AG09309 (cell line): ENCODE measurements around the gene ZNF138.

Experiments
- DNase-seq: peaks from one replicate; pipeline ENCODE4 v3.0.0-alpha.2; 2010; ENCODE audit warnings: low read depth
- H3K4me3 ChIP-seq: 2 replicates; pipeline ENCODE4 v1.5.1; 2011; ENCODE audit warnings: mild to moderate bottlenecking, low read depth, low read length, moderate library complexity; ENCODE audit not compliant: control insufficient read depth
- TF ChIP-seq, protein P1 (sequence below): IDR thresholded peaks from 2 replicates; pipeline ENCODE4 v1.5.1; 2011; ENCODE audit warnings: mild to moderate bottlenecking, low read depth, low read length, inconsistent platforms; ENCODE audit not compliant: insufficient read depth, control insufficient read depth; ENCODE audit errors: missing control alignments

Gene ZNF138

DNA sequence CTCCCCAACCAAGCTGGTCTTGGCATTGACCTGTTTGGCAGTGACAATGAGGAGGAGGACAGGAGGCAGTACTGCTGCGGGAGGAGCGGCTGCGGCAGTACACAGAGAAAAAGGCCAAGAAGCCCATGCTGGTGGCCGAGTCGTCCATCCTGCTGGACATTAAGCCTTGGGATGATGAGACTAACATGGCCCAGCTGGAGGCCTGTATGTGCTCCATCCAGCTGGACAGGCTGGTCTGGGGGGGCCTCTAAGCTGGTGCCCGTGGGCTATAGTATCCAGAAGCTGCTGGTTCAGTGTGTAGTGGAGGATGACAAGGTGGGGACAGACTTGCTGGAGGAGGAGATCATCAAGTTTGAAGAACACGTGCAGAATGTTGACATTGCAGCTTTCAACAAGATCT lies 69.7 kb downstream of the ZNF138 start:
- TF ChIP-seq, protein P1, sequence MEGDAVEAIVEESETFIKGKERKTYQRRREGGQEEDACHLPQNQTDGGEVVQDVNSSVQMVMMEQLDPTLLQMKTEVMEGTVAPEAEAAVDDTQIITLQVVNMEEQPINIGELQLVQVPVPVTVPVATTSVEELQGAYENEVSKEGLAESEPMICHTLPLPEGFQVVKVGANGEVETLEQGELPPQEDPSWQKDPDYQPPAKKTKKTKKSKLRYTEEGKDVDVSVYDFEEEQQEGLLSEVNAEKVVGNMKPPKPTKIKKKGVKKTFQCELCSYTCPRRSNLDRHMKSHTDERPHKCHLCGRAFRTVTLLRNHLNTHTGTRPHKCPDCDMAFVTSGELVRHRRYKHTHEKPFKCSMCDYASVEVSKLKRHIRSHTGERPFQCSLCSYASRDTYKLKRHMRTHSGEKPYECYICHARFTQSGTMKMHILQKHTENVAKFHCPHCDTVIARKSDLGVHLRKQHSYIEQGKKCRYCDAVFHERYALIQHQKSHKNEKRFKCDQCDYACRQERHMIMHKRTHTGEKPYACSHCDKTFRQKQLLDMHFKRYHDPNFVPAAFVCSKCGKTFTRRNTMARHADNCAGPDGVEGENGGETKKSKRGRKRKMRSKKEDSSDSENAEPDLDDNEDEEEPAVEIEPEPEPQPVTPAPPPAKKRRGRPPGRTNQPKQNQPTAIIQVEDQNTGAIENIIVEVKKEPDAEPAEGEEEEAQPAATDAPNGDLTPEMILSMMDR, result no peak
- DNase-seq, result no peak

DNA sequence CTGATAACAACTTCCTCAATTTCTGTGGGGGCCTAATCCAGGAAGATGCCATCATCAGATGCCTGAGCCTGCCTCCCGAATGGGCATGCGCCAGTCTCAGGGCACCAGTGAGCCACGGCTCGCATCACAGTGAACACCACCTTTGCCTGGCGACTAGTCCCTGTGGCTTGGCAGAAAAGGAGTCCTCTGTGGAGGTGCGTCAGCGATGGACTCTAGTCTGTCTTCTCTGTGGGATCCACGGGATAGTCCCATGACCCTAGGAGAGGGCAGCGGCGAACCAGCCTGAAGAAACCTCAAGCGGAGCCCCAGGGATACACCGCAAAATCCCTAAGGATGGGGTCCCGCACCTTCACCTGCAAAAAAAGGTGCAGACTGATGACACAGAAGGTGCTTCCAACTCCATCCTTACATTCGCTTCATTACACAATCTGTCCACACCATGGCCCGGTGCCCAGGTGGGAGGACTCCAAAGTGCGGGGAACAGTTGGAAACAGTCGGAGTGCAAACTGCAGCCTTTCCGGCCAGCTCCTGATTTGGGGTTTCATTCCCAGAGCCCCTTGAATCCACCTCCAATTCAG lies 73.7 kb downstream of the ZNF138 start:
- no peak for DNase-seq
- TF ChIP-seq, protein P1, result no peak
- H3K4me3 ChIP-seq, result no peak overlapping the region

More for the DNA sequence above, 69.7 kb downstream of the ZNF138 start:
- no peak overlapping the region for H3K4me3 ChIP-seq

DNA sequence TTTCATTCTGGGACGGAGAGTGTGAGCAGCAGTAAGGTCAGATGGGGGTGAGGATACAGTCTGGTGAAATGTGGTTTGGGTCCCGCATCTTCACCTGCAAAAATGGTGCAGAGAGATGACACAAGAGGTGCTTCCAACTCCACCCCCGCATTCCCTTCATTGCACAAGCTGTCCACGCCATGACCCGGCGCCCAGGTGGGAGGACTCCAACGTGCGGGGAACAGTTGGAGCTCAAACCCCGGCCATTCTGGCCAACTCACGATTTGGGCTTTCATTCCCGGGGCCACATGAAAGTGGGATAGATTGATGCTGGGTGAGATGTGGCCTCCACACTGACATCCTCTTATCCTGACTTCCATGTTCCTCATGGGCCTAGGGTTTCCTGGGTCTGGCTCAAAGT lies 74.3 kb downstream of the ZNF138 start:
- no peak for DNase-seq
- no peak overlapping the region for H3K4me3 ChIP-seq
- TF ChIP-seq, protein P1, result no peak

DNA sequence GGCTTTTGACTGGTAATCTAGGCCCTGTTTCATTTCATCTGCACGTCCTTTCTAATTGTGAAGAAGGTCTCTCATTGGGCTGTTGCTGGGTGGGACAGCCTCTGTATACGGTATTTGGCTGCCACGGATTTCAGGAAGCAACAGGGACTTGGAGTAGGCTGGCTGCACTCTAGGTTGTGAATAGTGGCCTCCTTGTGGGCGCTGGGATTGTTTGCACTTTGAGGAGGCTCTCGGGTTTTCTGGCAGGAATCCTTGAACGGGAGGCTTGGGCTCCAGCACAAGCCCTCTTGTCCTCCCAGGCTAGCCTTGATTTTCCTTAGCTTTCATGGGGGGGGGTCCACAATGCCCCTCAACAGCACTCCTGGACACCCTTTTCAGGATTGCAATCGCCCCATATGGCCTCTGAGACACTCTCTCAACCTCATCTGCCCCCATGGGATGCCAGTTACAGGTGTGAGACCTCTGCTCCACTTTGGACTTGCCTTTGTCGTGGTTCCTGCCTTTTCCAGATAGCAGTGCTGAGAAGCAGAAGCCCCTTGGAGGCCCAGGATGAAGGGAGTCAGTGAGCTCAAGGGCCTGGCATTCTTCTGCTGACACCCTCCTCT lies 75.0 kb downstream of the ZNF138 start:
- no peak for DNase-seq
- TF ChIP-seq, protein P1, result no peak
- H3K4me3 ChIP-seq, result no peak overlapping the region

DNA sequence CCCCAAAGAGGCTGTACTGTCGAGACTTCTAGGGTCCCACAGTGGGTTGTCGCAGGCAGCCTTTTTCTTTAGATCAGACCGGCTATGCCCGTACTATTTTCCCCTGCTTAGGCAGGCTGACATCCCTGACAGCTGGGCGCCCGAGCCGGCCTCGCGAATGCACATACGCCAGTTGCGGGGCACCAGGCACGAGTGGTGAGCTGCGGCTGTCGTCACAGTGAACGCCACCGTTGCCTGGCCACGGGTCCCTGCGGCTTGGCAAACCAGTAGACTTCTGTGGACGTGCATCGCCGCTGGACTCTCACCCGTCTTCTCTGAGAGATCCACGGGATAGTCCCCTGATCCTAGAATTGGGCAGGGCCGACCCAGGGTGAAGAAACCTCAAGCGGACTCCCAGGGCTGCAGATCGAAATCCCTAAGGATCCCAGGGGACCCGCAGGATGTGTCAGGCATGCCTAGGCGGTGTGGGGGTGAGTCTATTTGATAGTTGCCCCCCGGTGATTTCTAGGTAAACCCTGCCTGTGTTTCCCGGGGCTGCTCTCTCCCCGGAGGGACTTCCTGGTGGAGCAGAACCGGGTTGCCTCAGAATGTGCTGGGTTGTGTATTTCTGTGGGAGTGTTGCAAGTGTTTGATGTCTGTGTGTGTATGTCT lies 75.8 kb downstream of the ZNF138 start:
- TF ChIP-seq, protein P1, result no peak

DNA sequence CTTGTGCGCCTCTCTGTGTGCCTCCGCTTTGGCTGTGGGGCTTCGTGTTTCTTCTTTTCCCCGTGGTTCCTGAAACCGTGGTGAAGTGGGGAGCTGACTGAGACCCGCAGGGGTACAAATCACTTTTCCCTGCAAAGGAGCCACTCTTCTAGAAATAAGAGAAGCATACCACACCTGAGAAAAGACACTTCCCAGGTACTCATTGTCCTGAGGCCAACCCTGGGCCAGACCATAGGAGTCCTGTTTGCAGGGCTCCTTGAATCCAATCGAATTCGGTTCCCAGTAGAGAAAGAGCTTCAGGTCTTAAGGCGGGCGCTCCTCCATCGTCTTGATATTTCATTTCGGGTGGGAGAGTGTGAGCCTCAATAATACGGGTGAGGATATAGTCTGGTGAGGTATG lies 76.4 kb downstream of the ZNF138 start:
- no peak overlapping the region for H3K4me3 ChIP-seq
- TF ChIP-seq, protein P1, result no peak
- no peak for DNase-seq

More for the DNA sequence above, 75.8 kb downstream of the ZNF138 start:
- H3K4me3 ChIP-seq, result no peak overlapping the region
- no peak for DNase-seq
